ENCODE results near the gene RAB40B. TPM values are rescaled to one million over a fixed set of nuclear protein-coding genes. Genes with fewer than 3 reads are reported as not detected.

RAB40B gene
- total RNA-seq, 1 donor from 2014 or later: 29.2 TPM

DNA sequence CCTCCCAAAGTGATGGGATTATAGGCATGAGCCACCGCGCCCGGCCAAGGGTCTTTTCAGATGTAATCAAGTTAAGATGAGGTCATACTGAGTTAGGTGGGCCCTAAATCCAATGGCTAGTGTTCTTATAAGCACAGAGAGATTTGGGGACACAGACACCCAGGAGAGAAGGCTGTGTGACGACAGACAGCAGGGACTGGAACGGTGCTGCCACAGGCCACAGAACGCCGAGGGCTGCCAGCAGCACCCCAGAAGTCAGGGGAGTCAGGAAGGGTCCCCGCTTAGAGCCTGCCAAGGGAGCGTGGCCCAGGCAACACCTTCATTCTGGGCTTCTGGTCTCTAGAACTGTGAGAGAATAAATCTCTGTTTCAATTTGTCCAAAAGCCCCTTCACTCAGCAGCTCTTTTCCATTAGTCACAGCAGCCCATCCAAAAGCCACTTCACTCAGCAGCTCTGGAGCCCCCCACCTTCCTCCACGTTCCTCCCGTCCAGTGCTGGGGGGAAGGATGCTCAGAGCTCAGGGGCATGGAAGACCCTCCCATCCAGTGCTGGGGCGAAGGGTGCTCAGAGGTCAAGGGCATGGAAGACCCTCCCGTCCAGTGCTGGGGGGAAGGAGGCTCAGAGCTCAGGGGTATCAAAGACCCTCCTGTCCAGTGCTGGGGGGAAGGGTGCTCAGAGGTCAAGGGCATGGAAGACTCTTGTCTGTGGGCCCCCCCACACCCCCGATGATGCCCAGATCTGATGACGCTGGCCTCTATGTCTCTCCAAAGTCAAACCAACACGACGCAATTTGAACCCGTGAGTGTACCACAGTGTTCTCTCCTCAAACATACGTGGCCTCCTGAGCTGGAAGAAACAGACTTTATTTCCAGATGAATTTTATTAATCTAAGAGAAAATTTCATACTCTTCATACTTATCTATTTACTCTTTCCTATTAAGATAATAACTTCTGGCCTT lies 11.9 kb downstream of the RAB40B start:
- Histone ChIP-seq H3K36me3 (no peaks in the 10 kb centered on the region), H3K9me3 (no peaks in the 10 kb centered on the region), H3K4me1 (no peaks in the 10 kb centered on the region), H3K27me3 (no peaks in the 10 kb centered on the region), H3K4me3 (no peak overlapping the region), H3K27ac (no peak overlapping the region)
- intact Hi-C loops (cut with DNase I): no loop called here
- TF ChIP-seq POLR2AphosphoS5 (IDR thresholded peaks at IDR 0.05; ENCODE audit: insufficient read depth in 1 of 2, low read depth in 1 of 2): no peak
- TF ChIP-seq, protein P1, sequence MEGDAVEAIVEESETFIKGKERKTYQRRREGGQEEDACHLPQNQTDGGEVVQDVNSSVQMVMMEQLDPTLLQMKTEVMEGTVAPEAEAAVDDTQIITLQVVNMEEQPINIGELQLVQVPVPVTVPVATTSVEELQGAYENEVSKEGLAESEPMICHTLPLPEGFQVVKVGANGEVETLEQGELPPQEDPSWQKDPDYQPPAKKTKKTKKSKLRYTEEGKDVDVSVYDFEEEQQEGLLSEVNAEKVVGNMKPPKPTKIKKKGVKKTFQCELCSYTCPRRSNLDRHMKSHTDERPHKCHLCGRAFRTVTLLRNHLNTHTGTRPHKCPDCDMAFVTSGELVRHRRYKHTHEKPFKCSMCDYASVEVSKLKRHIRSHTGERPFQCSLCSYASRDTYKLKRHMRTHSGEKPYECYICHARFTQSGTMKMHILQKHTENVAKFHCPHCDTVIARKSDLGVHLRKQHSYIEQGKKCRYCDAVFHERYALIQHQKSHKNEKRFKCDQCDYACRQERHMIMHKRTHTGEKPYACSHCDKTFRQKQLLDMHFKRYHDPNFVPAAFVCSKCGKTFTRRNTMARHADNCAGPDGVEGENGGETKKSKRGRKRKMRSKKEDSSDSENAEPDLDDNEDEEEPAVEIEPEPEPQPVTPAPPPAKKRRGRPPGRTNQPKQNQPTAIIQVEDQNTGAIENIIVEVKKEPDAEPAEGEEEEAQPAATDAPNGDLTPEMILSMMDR (IDR thresholded peaks at IDR 0.05): no peak
- no peak for TF ChIP-seq POLR2A (IDR thresholded peaks at IDR 0.05)
- DNase-seq (ENCODE audit: extremely low spot score in 2 of 2): no peak

DNA sequence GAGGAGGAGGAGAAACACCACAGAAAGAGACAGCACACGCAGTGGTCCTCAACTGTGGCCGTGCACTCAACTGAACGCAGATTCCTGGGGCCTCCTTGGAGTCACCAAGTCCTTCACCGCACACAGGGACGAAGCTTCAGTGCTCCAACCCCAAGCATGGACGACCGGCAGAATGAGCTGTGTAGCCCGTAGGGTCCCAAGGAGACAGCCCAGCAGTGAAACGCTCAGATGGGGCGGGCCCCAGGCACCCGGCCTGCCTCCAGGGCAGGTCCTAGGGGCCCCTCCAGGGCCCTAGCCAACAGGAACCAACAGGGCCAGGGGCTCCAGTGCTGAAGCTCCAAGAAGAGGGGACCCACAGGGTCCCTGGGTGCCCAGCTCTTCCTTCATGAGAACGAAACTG lies 13.2 kb downstream of the RAB40B start:
- Histone ChIP-seq H3K4me3 (no peak overlapping the region), H3K27me3 (no peaks in the 10 kb centered on the region), H3K4me1 (no peaks in the 10 kb centered on the region), H3K27ac (no peak overlapping the region), H3K36me3 (no peaks in the 10 kb centered on the region), H3K9me3 (peaks cover 6% of the 10 kb centered on the region)
- TF ChIP-seq POLR2AphosphoS5 (IDR thresholded peaks at IDR 0.05; ENCODE audit: insufficient read depth in 1 of 2, low read depth in 1 of 2): no peak
- no peak for DNase-seq (ENCODE audit: extremely low spot score in 2 of 2)
- intact Hi-C loops (cut with DNase I): no loop called here

DNA sequence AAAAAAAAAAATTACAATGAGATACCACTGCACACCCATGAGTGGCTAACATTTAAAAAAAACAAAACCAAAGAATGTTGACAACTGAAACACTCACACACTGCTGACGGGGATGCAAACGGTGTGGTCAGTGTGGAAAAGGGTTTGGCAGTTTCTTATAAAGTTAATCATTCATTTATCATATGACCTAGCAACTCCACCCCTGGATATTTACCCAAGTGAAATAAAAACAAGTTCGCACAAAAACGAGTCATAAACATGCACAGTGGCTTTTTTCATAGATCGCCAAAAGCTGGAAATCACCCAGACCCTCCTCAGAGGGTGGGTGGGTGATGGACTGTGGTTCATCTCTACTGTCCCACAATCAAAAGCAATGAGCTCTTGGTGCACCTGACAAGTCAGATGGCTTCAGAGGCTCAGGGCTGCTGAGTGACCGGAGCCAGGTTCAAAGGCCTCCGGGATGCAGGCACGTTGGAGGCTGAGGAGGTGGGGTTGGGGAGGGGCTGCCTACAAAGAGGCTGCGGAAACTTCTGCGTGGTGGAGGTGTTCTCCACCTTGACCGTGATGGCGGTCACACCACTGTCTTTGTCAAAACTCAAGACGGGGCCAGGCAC lies 14.2 kb downstream of the RAB40B start:
- intact Hi-C loops (cut with DNase I): no loop called here
- Histone ChIP-seq H3K27me3 (no peaks in the 10 kb centered on the region), H3K4me3 (no peak overlapping the region), H3K9me3 (peaks cover 6% of the 10 kb centered on the region), H3K36me3 (no peaks in the 10 kb centered on the region), H3K27ac (no peak overlapping the region), H3K4me1 (no peaks in the 10 kb centered on the region)
- no peak for TF ChIP-seq POLR2AphosphoS5 (IDR thresholded peaks at IDR 0.05; ENCODE audit: insufficient read depth in 1 of 2, low read depth in 1 of 2)
- TF ChIP-seq POLR2A (IDR thresholded peaks at IDR 0.05): no peak
- TF ChIP-seq, protein P1 (IDR thresholded peaks at IDR 0.05): no peak
- DNase-seq (ENCODE audit: extremely low spot score in 2 of 2): no peak

DNA sequence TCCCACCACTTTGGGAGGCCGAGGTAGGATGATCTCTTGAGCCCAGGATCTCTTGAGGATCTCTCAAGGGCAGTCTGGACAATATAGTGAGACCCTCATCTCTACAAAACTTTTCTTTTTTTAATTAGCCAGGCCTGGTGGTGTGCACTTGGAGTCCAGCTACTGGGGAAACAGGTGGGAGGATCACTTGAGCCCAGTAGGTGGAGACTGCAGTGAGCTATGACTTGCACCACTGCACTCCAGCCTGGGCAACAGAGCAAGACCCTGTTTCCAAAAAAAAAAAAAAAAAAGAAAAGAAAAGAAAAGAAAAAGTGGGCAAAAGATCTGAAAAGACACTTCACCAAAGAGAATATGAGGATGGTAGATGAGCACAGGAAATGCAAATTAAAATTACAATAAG lies 15.0 kb downstream of the RAB40B start:
- intact Hi-C loops (cut with DNase I): no loop called here
- TF ChIP-seq, protein P1 (IDR thresholded peaks at IDR 0.05): no peak
- no peak for TF ChIP-seq POLR2A (IDR thresholded peaks at IDR 0.05)
- no peak for TF ChIP-seq POLR2AphosphoS5 (IDR thresholded peaks at IDR 0.05; ENCODE audit: insufficient read depth in 1 of 2, low read depth in 1 of 2)
- H3K27me3 ChIP-seq: no peaks in the 10 kb centered on the region
- no peak overlapping the region for H3K4me3 ChIP-seq
- H3K27ac ChIP-seq: no peak overlapping the region
- no peak for DNase-seq (ENCODE audit: extremely low spot score in 2 of 2)
- peaks cover 6% of the 10 kb centered on the region for H3K9me3 ChIP-seq
- H3K4me1 ChIP-seq: no peaks in the 10 kb centered on the region
- H3K36me3 ChIP-seq: no peaks in the 10 kb centered on the region

DNA sequence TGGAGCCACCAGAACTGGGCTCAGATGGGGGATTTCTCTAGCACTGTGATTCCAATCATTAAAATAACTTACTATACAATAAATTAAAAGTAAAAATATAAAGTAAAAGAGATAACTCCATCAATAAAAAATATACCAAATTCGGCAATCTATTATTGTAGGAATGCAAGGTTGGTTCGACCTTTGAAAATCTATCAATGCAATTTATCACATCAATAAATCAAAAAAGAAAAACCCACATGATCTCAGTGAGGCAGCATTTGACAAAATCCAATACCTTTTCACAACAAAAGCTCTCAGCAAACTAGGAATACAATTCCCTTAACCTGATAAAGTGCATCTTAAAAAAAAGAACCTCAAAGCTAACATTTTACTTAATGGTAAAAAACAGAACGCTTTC lies 17.0 kb downstream of the RAB40B start:
- Histone ChIP-seq H3K4me3 (no peak overlapping the region), H3K4me1 (no peaks in the 10 kb centered on the region), H3K36me3 (no peaks in the 10 kb centered on the region), H3K27me3 (no peaks in the 10 kb centered on the region), H3K27ac (no peak overlapping the region), H3K9me3 (peaks cover 6% of the 10 kb centered on the region)
- intact Hi-C loops (cut with DNase I): no loop called here
- no peak for DNase-seq (ENCODE audit: extremely low spot score in 2 of 2)
- no peak for TF ChIP-seq POLR2A (IDR thresholded peaks at IDR 0.05)
- no peak for TF ChIP-seq POLR2AphosphoS5 (IDR thresholded peaks at IDR 0.05; ENCODE audit: insufficient read depth in 1 of 2, low read depth in 1 of 2)
- TF ChIP-seq, protein P1 (IDR thresholded peaks at IDR 0.05): no peak

Data from vagina (tissue), 2 donors.